GM13976 (cell line): Measurements from ENCODE around the gene CRAT.

Experiments
- DNase-seq: peaks from one replicate; pipeline ENCODE4 v3.0.0; 2012; ENCODE audit warnings: low spot score
- in situ Hi-C: fragments of 300-500 bp; cut with MboI; formaldehyde crosslinking; loops from one replicate; pipeline ENCODE4 v1.12.0; 2022; ENCODE audit warnings: low sequenced_read_pairs, mixed read lengths, inconsistent platforms; ENCODE audit not compliant: unreplicated experiment
- TF ChIP-seq, protein P1 (sequence below): IDR thresholded peaks from 2 replicates; pipeline ENCODE4 v1.5.1; 2012; ENCODE audit warnings: borderline replicate concordance, mild to moderate bottlenecking; ENCODE audit not compliant: insufficient read depth; ENCODE audit errors: extremely low read depth, missing control alignments, control extremely low read depth

CRAT gene

DNA sequence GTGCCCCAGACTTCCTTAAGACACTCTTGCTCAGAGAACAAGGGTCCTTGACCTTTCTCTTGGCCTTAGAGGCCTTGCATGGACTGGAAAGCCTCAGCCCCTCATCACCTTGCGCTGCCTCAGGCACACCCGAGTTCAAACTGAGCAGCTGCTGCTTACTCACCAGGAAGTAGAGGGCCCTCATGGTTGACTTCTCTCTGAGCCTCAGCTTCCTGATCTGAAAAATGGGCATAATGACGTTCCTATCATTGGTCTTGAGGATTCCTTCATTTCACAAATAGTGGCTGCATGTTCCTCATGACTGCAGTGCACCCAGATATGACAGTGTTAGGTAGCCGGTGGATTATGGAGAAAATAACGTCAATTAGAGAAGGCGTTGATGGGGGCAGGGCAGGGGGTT is 38.8 kb upstream of the CRAT start:
- in situ Hi-C loops = loop anchor here (25.0 kb wide), 1 partner anchor 638 kb away; no protein-coding TSS in a partner anchor
- no peak for DNase-seq
- TF ChIP-seq, protein P1, sequence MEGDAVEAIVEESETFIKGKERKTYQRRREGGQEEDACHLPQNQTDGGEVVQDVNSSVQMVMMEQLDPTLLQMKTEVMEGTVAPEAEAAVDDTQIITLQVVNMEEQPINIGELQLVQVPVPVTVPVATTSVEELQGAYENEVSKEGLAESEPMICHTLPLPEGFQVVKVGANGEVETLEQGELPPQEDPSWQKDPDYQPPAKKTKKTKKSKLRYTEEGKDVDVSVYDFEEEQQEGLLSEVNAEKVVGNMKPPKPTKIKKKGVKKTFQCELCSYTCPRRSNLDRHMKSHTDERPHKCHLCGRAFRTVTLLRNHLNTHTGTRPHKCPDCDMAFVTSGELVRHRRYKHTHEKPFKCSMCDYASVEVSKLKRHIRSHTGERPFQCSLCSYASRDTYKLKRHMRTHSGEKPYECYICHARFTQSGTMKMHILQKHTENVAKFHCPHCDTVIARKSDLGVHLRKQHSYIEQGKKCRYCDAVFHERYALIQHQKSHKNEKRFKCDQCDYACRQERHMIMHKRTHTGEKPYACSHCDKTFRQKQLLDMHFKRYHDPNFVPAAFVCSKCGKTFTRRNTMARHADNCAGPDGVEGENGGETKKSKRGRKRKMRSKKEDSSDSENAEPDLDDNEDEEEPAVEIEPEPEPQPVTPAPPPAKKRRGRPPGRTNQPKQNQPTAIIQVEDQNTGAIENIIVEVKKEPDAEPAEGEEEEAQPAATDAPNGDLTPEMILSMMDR = no peak

GRCh38 chr9:129148463-129149204 is 38.0 kb upstream of the CRAT start:
- in situ Hi-C loops = loop anchor here (25.0 kb wide), 1 partner anchor 639 kb away; no protein-coding TSS in a partner anchor
- peak; percentile 69 for DNase-seq
- TF ChIP-seq, protein P1 = no peak

- no peak for DNase-seq
- TF ChIP-seq, protein P1 = no peak
- in situ Hi-C loops = loop anchor here (25.0 kb wide), 1 partner anchor 641 kb away; no protein-coding TSS in a partner anchor
Observed at GRCh38 chr9:129146441-129146941, 35.9 kb upstream of the CRAT start.

- no peak for DNase-seq
- in situ Hi-C loops = loop anchor here (25.0 kb wide), 1 partner anchor 641 kb away; no protein-coding TSS in a partner anchor
Observed at GRCh38 chr9:129145841-129146292, 35.3 kb upstream of the CRAT start.

DNA sequence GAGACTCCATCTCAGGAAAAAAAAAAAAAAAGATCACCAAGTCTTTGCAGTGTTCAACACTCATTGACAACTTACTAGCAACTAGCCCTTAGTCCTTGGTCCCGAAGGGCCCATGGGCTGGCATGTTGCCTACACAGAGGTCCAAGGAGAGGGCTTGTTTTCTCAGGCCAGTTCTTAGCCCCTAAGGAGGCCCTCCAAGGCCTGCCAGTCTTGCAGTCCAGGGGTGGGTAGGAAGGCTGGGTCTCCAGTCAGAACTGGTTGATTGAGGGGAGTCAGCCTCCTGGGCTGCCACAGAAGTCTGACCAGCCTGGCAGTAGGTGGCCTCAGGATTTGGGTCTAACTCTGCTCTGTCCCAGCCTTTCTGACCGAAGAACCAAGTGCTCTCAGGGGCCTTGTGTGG is 34.7 kb upstream of the CRAT start:
- in situ Hi-C loops = loop anchor here (25.0 kb wide), 1 partner anchor 642 kb away; no protein-coding TSS in a partner anchor
- no peak for DNase-seq
- TF ChIP-seq, protein P1 = no peak

More at GRCh38 chr9:129145841-129146292, 35.3 kb upstream of the CRAT start:
- TF ChIP-seq, protein P1 = no peak

DNA sequence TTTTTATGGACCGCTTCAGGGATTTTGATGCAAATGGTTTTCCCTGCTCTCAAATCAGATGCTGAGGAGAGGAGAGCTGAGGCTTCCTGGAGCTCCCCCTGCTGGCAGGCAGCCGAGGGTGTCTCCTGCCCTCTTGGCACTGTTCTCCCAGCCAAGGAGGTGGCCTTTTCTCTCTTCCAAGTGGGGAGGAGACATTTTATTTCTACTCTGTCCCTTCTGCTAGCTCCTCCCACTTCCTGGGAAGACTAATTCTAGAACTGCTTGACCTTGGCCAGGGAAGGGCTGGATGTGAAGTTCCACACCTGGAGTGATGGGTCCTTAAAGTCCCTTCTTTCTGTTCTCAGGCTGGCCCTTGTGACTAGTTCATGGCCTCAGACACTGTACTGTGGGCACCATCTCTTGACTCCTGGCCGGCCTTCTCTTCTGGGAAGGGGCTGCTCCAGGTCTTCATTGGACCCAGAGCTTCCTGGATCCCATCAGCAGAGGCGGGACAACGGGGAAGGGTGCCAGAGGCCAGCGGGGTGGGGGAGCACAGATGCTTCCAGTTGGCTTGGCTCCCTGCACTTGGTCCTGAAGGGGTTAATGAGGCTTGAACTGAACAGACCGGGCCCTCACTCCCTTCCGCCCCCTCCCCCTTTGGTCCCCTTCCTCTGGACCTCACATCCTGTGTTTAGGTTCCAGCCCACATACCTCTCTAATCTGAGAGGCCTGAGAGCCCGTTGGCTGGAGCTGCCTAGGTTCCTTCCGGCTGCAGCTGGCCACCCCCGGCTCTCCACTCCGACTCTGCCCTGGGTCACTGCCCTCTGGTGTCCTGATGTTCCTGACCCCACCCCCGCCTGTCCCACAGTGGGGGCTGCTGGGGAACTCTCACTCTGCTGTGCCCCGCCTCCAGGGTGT is 32.7 kb upstream of the CRAT start:
- in situ Hi-C loops = loop anchor here (25.0 kb wide), 1 partner anchor 644 kb away; no protein-coding TSS in a partner anchor
- DNase-seq = peak; percentile 88

More for the DNA sequence above, 32.7 kb upstream of the CRAT start:
- TF ChIP-seq, protein P1 = peak; percentile 98
